SK-N-SH treated with all-trans-retinoic acid at 6 μM for 48 hours (cell line): ENCODE measurements around the gene ATAD3B.
"Not testable (repeated sequence)": the region's sequence is repeated elsewhere in the genome, so short reads cannot be mapped to it uniquely, and the experiment has no call there.

Experiments used
- ATAC-seq: fragments of 200-7000 bp; cut with Tn5 transposase; 3 replicates; pipeline ENCODE4 v1.9.1; 2020; ENCODE audit warnings: mild to moderate bottlenecking, moderate library complexity
- ARNTL ChIP-seq: fragments of 450-650 bp; formaldehyde crosslinking; IDR thresholded peaks from 2 replicates; pipeline ENCODE4 v1.5.0; 2020; ENCODE audit warnings: low read depth, mild to moderate bottlenecking, moderate library complexity, borderline replicate concordance
- BACH2 ChIP-seq: fragments of 250-450 bp; sonication (Bioruptor Pico); IDR thresholded peaks from 2 replicates; pipeline ENCODE4 v1.9.0; 2021; ENCODE audit warnings: mild to moderate bottlenecking, borderline replicate concordance
- CREB5 ChIP-seq: fragments of 250-450 bp; sonication (Bioruptor Pico); IDR thresholded peaks from 2 replicates; pipeline ENCODE4 v1.5.1; 2020; ENCODE audit warnings: low read depth, mild to moderate bottlenecking, moderate library complexity
- CSRNP3 ChIP-seq: fragments of 250-450 bp; sonication (Bioruptor Pico); IDR thresholded peaks from 2 replicates; pipeline ENCODE4 v1.5.1; 2021; ENCODE audit warnings: mild to moderate bottlenecking, moderate library complexity
- ESRRG ChIP-seq: fragments of 250-450 bp; sonication (Bioruptor Pico); IDR thresholded peaks from 2 replicates; pipeline ENCODE4 v1.6.1; 2021; ENCODE audit warnings: mild to moderate bottlenecking
- GLIS3 ChIP-seq: fragments of 250-450 bp; sonication (Bioruptor Pico); IDR thresholded peaks from 2 replicates; pipeline ENCODE4 v1.5.0; 2020; ENCODE audit warnings: mild to moderate bottlenecking, moderate library complexity
- ISL1 ChIP-seq: fragments of 250-450 bp; sonication (Bioruptor Pico); IDR thresholded peaks from 2 replicates; pipeline ENCODE4 v2.1.2; 2022; ENCODE audit warnings: mild to moderate bottlenecking, moderate library complexity
- OSR1 ChIP-seq: fragments of 250-450 bp; sonication (Bioruptor Pico); IDR thresholded peaks from 2 replicates; pipeline ENCODE4 v1.8.0; 2022; ENCODE audit warnings: moderate library complexity, mild to moderate bottlenecking, inconsistent platforms
- PPARA ChIP-seq: fragments of 250-450 bp; sonication (Bioruptor Pico); IDR thresholded peaks from 2 replicates; pipeline ENCODE4 v1.5.0; 2020; ENCODE audit warnings: mild to moderate bottlenecking, borderline replicate concordance
- RARB ChIP-seq: fragments of 250-450 bp; sonication (Bioruptor Pico); IDR thresholded peaks from 2 replicates; pipeline ENCODE4 v1.8.0; 2021; ENCODE audit warnings: mild to moderate bottlenecking, moderate library complexity
- TCF4 ChIP-seq: fragments of 250-450 bp; sonication (Bioruptor Pico); IDR thresholded peaks from 2 replicates; pipeline ENCODE4 v1.8.0; 2021; ENCODE audit warnings: mild to moderate bottlenecking, moderate library complexity, borderline replicate concordance
- TOX ChIP-seq: fragments of 250-450 bp; sonication (Bioruptor Pico); IDR thresholded peaks from 2 replicates; pipeline ENCODE4 v1.8.0; 2021; ENCODE audit warnings: mild to moderate bottlenecking, moderate library complexity, borderline replicate concordance
- TSHZ2 ChIP-seq: fragments of 250-450 bp; sonication (Bioruptor Pico); IDR thresholded peaks from 2 replicates; pipeline ENCODE4 v1.5.0; 2020; ENCODE audit warnings: mild to moderate bottlenecking, moderate library complexity
- ZC3H10 ChIP-seq: fragments of 250-450 bp; sonication (Bioruptor Pico); IDR thresholded peaks from 2 replicates; pipeline ENCODE4 v1.5.1; 2021; ENCODE audit warnings: mild to moderate bottlenecking, moderate library complexity
- ZFP3 ChIP-seq: fragments of 250-450 bp; sonication (Bioruptor Pico); IDR thresholded peaks from 2 replicates; pipeline ENCODE4 v1.5.0; 2020; ENCODE audit warnings: mild to moderate bottlenecking, moderate library complexity
- ZFP30 ChIP-seq: fragments of 450-650 bp; formaldehyde crosslinking; IDR thresholded peaks from 2 replicates; pipeline ENCODE4 v1.5.0; 2022; ENCODE audit warnings: mild to moderate bottlenecking, moderate library complexity
- ZNF565 ChIP-seq: fragments of 450-650 bp; formaldehyde crosslinking; conservative IDR thresholded peaks from 2 replicates; pipeline ENCODE4 v1.5.0; 2020; ENCODE audit warnings: low read depth, mild to moderate bottlenecking, moderate library complexity
- ZNF8 ChIP-seq: fragments of 450-650 bp; formaldehyde crosslinking; IDR thresholded peaks from 2 replicates; pipeline ENCODE4 v1.5.0; 2020; ENCODE audit warnings: mild to moderate bottlenecking, moderate library complexity

Gene ATAD3B

GRCh38 chr1:1517973-1518620, 46.5 kb downstream of the ATAD3B start (continued):
- no peak for TF ChIP-seq TSHZ2 (CRISPR knock-in tag)
- no peak for TF ChIP-seq RARB
- TF ChIP-seq, all 23 proteins: peak for 0

- not testable (repeated sequence) for ATAC-seq
Measured at GRCh38 chr1:1518621-1519007, 47.0 kb downstream of the ATAD3B start.

- ATAC-seq, result not testable (repeated sequence)
Measured at GRCh38 chr1:1519805-1520505, 48.4 kb downstream of the ATAD3B start.

- no peak for ATAC-seq
Measured at GRCh38 chr1:1521331-1521730, 49.8 kb downstream of the ATAD3B start.

GRCh38 chr1:1522536-1522935, 51.0 kb downstream of the ATAD3B start:
- not testable (repeated sequence) for ATAC-seq

More at GRCh38 chr1:1521331-1521730, 49.8 kb downstream of the ATAD3B start:
- TF ChIP-seq TCF4 (CRISPR knock-in tag) (no peak), ZC3H10 (CRISPR knock-in tag) (no peak), OSR1 (CRISPR knock-in tag) (no peak), ZNF565 (CRISPR knock-in tag) (no peak), GLIS3 (CRISPR knock-in tag) (no peak), BACH2 (CRISPR knock-in tag) (no peak), TSHZ2 (CRISPR knock-in tag) (no peak), ARNTL (CRISPR knock-in tag) (no peak), ISL1 (CRISPR knock-in tag) (no peak), CREB5 (no peak), RARB (no peak), ZFP3 (CRISPR knock-in tag) (no peak), TOX (CRISPR knock-in tag) (no peak), CSRNP3 (CRISPR knock-in tag) (no peak), PPARA (CRISPR knock-in tag) (no peak), ZFP30 (CRISPR knock-in tag) (no peak), ESRRG (CRISPR knock-in tag) (no peak), ZNF8 (CRISPR knock-in tag) (no peak)

- not testable (repeated sequence) for ATAC-seq
Measured at GRCh38 chr1:1523226-1523625, 51.7 kb downstream of the ATAD3B start.

GRCh38 chr1:1523651-1524050, 52.1 kb downstream of the ATAD3B start:
- not testable (repeated sequence) for ATAC-seq

GRCh38 chr1:1524750-1525383, 53.3 kb downstream of the ATAD3B start:
- ATAC-seq, result not testable (repeated sequence)

- ATAC-seq, result not testable (repeated sequence)
Measured at GRCh38 chr1:1526476-1526875, 54.9 kb downstream of the ATAD3B start.
